GM19240 (cell line): ENCODE data around the gene PLA2G15.

ENCODE experiments used
- DNase-seq: peaks from one replicate; pipeline ENCODE4 v3.0.0; 2011; ENCODE audit warnings: low spot score; ENCODE audit not compliant: insufficient read length

PLA2G15 gene

DNA sequence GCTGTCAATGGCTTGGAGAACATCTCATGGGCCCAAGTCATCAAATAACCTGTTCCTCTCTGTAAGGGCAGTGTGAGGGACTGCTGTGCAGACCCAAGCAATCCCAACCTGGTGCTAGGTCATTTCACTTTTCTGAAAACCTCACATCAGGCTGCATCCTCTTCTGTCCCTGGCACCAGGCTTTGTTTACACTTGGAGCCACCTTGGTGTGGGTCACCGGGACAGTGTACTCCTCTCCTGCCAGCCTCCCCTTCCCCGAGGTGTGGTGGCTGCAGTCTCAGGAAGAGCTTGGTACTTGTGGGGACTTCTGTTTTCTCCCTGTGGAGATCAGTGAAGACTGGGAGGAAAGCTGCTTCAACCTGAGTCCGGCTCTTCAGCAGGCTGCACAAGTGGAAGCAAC, 53.1 kb downstream of the PLA2G15 start:
- no peak for DNase-seq

GRCh38 chr16:68298907-68299561, 53.9 kb downstream of the PLA2G15 start:
- DNase-seq: no peak

DNA sequence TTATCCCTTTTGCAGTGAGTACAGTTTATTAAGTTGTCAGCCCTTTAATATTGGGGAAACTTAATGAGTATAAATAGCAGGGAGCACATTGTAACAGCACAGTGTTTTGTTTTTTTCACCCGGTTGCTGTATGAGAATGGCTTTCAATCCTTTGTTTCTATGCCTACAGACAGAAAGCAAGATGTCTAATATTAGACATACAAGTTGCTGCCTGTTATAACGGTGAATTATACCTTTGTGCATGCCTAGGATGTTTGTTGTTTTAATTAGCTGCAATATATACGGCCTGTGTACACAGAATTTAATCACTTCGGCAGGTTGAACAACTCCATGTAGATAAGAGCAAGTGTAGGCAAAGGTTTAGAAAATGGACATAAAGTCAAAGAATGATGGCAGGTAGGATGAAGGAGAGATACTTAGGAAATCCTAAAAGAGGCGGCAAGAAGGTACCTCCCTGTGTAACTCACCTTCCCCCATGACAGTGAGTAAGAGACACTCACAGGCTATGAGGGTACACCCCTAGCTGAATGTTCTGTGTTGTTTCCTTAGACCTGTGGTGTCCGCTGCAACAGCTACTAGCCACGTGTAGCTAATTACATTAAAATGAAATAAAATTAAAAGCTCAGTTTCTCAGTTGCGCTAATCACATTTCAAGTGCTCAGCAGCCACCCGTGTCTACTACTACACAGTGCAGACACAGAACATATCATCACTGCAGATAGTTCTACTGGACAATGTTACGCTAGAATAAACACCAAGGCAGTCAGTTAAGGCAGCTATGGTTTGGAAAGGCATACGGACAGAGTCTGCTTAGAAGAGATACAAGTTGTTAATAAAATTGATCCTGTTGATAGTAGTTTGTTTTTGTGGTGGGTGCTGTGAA, 54.6 kb downstream of the PLA2G15 start:
- DNase-seq: no peak

GRCh38 chr16:68300734-68301459, 55.7 kb downstream of the PLA2G15 start:
- DNase-seq: no peak

- no peak for DNase-seq
Measured at GRCh38 chr16:68306633-68307032, 61.5 kb downstream of the PLA2G15 start.

- DNase-seq: no peak
Measured at GRCh38 chr16:68309799-68310198, 64.6 kb downstream of the PLA2G15 start.

- no peak for DNase-seq
Measured at GRCh38 chr16:68310437-68310773, 65.2 kb downstream of the PLA2G15 start.
